CD1c-positive myeloid dendritic cell (primary cell): ENCODE measurements around the gene DDAH1.
"Not testable (repeated sequence)": the region's sequence is repeated elsewhere in the genome, so short reads cannot be mapped to it uniquely, and the experiment has no call there.

ENCODE experiments used
- DNase-seq: peaks from one replicate; pipeline ENCODE4 v3.0.0-alpha.2; 2016; ENCODE audit errors: extremely low spot score

Gene DDAH1

GRCh38 chr1:85465099-85465785, at the start of gene DDAH1:
TSS of gene DDAH1 (minus strand) at chr1:85465159. CDS start at chr1:85465045, 114 bp downstream.
- DNase-seq = no peak

GRCh38 chr1:85513998-85514397, 49.0 kb upstream of the DDAH1 start:
- DNase-seq = not testable (repeated sequence)

GRCh38 chr1:85504417-85504816, 39.5 kb upstream of the DDAH1 start:
- no peak for DNase-seq

- DNase-seq = peak; percentile 2
These were observed 37.7 kb upstream of the DDAH1 start for GRCh38 chr1:85502625-85503083.

- no peak for DNase-seq
These were observed 37.2 kb upstream of the DDAH1 start for GRCh38 chr1:85502171-85502570.

GRCh38 chr1:85501355-85501898, 36.5 kb upstream of the DDAH1 start:
- DNase-seq = no peak

- no peak for DNase-seq
These were observed 32.1 kb upstream of the DDAH1 start for GRCh38 chr1:85496941-85497582.

GRCh38 chr1:85495556-85495955, 30.6 kb upstream of the DDAH1 start:
- DNase-seq = no peak

GRCh38 chr1:85494904-85495266, 29.9 kb upstream of the DDAH1 start:
- DNase-seq = no peak

GRCh38 chr1:85494074-85494903, 29.3 kb upstream of the DDAH1 start:
- no peak for DNase-seq

- no peak for DNase-seq
These were observed 25.5 kb upstream of the DDAH1 start for GRCh38 chr1:85490270-85490985.

GRCh38 chr1:85488126-85488525, 23.2 kb upstream of the DDAH1 start:
- no peak for DNase-seq

- no peak for DNase-seq
These were observed 20.6 kb upstream of the DDAH1 start for GRCh38 chr1:85485516-85485915.

GRCh38 chr1:85484716-85485115, 19.8 kb upstream of the DDAH1 start:
- DNase-seq = no peak

- no peak for DNase-seq
These were observed 19.3 kb upstream of the DDAH1 start for GRCh38 chr1:85484264-85484663.

GRCh38 chr1:85481688-85482087, 16.7 kb upstream of the DDAH1 start:
- no peak for DNase-seq

- no peak for DNase-seq
These were observed 15.6 kb upstream of the DDAH1 start for GRCh38 chr1:85480566-85480965.

- no peak for DNase-seq
These were observed 14.5 kb upstream of the DDAH1 start for GRCh38 chr1:85479491-85479890.

GRCh38 chr1:85478366-85478765, 13.4 kb upstream of the DDAH1 start:
- DNase-seq = no peak

GRCh38 chr1:85475055-85475454, 10.1 kb upstream of the DDAH1 start:
- DNase-seq = no peak

GRCh38 chr1:85473390-85473789, 8.4 kb upstream of the DDAH1 start:
- no peak for DNase-seq

- no peak for DNase-seq
These were observed 6.6 kb upstream of the DDAH1 start for GRCh38 chr1:85471558-85471957.
